GM23338 (cell line): ENCODE data around the gene OSBPL3.

Experiments
- CREB1 ChIP-seq: fragments of 250-450 bp; sonication (Bioruptor Pico); IDR thresholded peaks from 2 replicates; pipeline ENCODE4 v1.5.0; 2020; ENCODE audit warnings: low read depth, mild to moderate bottlenecking, moderate library complexity
- EZH2 ChIP-seq: fragments of 200-600 bp; sonication (generic); IDR thresholded peaks from one replicate; pipeline ENCODE4 v1.8.0; 2017; ENCODE audit warnings: antibody characterized with exemption, mild to moderate bottlenecking, low read depth; ENCODE audit not compliant: unreplicated experiment
- EZH2phosphoT487 ChIP-seq: fragments of 200-600 bp; sonication (generic); IDR thresholded peaks from one replicate; pipeline ENCODE4 v1.8.1; 2018; ENCODE audit warnings: antibody characterized with exemption; ENCODE audit not compliant: unreplicated experiment
- JUNB ChIP-seq: IDR thresholded peaks from one replicate; pipeline ENCODE4 v1.6.1; 2016; ENCODE audit warnings: antibody characterized with exemption; ENCODE audit not compliant: unreplicated experiment
- NANOG ChIP-seq: IDR thresholded peaks from 2 replicates; pipeline ENCODE4 v1.6.1; 2016; ENCODE audit warnings: antibody characterized with exemption, borderline replicate concordance
- POLR2AphosphoS5 ChIP-seq: IDR thresholded peaks from 2 replicates; pipeline ENCODE4 v1.6.1; 2016; ENCODE audit warnings: antibody characterized with exemption, low read depth
- STAT1 ChIP-seq: IDR thresholded peaks from one replicate; pipeline ENCODE4 v1.6.1; 2016; ENCODE audit warnings: antibody characterized with exemption; ENCODE audit not compliant: unreplicated experiment
- ZNF114 ChIP-seq: fragments of 250-450 bp; sonication (Bioruptor Pico); IDR thresholded peaks from 2 replicates; pipeline ENCODE4 v1.5.0; 2020; ENCODE audit warnings: mild to moderate bottlenecking, moderate library complexity
- ZNF331 ChIP-seq: fragments of 250-450 bp; sonication (Bioruptor Pico); IDR thresholded peaks from 2 replicates; pipeline ENCODE4 v1.5.0; 2020; ENCODE audit warnings: low read depth, mild to moderate bottlenecking, moderate library complexity
- TF ChIP-seq, protein P1 (sequence below), 2 experiments: fragments of 200-600 bp in 1 of 2; sonication (generic) in 1 of 2; conservative IDR thresholded peaks; 2 replicates each; pipeline versions ENCODE4 v1.5.1 to v1.6.1; 2016 to 2017; ENCODE audit warnings: antibody characterized with exemption in 2 of 2, low read depth in 2 of 2, mild to moderate bottlenecking in 2 of 2, moderate library complexity in 1 of 2
- TF ChIP-seq, protein P2 (sequence below): IDR thresholded peaks from one replicate; pipeline ENCODE4 v1.6.1; 2018; ENCODE audit warnings: antibody characterized with exemption; ENCODE audit not compliant: unreplicated experiment
- TF ChIP-seq, protein P3 (sequence below): fragments of 250-450 bp; sonication (Bioruptor Pico); IDR thresholded peaks from 2 replicates; pipeline ENCODE4 v1.5.0; 2020; ENCODE audit warnings: mild to moderate bottlenecking, moderate library complexity
- TF ChIP-seq, protein P4 (sequence below): IDR thresholded peaks from 2 replicates; pipeline ENCODE4 v1.6.1; 2016; ENCODE audit warnings: antibody characterized with exemption

DNA sequence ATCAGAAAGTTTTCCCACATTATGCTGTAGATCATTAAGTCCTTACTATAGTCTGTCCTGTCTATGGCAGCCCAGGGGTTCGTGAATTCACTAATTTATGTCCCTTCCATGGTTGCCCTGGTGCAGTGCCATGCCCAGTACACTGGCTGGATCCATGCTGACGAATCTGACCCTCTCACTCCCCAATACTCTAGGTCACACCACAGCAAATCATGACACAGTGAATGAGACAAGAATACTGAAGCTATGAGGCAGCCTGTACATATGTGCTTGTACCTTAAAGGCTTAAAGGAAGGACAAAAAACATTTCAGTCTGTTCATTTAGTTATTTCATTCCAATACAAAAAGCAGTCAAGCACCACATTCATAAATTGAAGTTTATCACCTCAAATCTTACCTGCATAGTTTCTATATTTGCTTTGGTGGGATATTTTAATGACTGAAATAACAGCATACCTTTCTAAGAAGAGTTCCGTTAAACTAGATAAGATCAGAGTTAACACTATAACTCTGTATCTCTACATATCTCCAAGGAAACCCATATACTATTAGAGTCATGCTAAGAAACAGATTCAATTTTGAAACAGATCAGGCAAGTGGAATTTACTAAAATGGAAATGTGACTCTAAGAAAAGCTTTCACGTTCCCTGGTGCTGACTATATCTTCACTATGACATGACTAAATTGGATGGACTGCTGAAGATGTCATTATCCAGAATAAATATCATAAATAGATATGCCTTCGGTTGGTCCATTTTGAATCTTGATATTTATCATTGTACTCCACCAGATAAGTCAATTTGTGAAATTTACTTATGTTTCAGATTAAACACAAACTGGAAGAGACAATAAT is 36.7 kb downstream of the OSBPL3 start:
- TF ChIP-seq, protein P1, sequence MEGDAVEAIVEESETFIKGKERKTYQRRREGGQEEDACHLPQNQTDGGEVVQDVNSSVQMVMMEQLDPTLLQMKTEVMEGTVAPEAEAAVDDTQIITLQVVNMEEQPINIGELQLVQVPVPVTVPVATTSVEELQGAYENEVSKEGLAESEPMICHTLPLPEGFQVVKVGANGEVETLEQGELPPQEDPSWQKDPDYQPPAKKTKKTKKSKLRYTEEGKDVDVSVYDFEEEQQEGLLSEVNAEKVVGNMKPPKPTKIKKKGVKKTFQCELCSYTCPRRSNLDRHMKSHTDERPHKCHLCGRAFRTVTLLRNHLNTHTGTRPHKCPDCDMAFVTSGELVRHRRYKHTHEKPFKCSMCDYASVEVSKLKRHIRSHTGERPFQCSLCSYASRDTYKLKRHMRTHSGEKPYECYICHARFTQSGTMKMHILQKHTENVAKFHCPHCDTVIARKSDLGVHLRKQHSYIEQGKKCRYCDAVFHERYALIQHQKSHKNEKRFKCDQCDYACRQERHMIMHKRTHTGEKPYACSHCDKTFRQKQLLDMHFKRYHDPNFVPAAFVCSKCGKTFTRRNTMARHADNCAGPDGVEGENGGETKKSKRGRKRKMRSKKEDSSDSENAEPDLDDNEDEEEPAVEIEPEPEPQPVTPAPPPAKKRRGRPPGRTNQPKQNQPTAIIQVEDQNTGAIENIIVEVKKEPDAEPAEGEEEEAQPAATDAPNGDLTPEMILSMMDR (conservative IDR thresholded peaks at IDR 0.05; ENCODE audit: low read depth in 2 of 2): no peak
- TF ChIP-seq EZH2 (no peak), POLR2AphosphoS5 (no peak), JUNB (no peak), EZH2phosphoT487 (no peak), CREB1 (CRISPR knock-in tag) (no peak), ZNF331 (no peak), ZNF114 (no peak), STAT1 (no peak), NANOG (no peak)
- TF ChIP-seq, protein P2, sequence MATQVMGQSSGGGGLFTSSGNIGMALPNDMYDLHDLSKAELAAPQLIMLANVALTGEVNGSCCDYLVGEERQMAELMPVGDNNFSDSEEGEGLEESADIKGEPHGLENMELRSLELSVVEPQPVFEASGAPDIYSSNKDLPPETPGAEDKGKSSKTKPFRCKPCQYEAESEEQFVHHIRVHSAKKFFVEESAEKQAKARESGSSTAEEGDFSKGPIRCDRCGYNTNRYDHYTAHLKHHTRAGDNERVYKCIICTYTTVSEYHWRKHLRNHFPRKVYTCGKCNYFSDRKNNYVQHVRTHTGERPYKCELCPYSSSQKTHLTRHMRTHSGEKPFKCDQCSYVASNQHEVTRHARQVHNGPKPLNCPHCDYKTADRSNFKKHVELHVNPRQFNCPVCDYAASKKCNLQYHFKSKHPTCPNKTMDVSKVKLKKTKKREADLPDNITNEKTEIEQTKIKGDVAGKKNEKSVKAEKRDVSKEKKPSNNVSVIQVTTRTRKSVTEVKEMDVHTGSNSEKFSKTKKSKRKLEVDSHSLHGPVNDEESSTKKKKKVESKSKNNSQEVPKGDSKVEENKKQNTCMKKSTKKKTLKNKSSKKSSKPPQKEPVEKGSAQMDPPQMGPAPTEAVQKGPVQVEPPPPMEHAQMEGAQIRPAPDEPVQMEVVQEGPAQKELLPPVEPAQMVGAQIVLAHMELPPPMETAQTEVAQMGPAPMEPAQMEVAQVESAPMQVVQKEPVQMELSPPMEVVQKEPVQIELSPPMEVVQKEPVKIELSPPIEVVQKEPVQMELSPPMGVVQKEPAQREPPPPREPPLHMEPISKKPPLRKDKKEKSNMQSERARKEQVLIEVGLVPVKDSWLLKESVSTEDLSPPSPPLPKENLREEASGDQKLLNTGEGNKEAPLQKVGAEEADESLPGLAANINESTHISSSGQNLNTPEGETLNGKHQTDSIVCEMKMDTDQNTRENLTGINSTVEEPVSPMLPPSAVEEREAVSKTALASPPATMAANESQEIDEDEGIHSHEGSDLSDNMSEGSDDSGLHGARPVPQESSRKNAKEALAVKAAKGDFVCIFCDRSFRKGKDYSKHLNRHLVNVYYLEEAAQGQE: no peak
- TF ChIP-seq, protein P3, sequence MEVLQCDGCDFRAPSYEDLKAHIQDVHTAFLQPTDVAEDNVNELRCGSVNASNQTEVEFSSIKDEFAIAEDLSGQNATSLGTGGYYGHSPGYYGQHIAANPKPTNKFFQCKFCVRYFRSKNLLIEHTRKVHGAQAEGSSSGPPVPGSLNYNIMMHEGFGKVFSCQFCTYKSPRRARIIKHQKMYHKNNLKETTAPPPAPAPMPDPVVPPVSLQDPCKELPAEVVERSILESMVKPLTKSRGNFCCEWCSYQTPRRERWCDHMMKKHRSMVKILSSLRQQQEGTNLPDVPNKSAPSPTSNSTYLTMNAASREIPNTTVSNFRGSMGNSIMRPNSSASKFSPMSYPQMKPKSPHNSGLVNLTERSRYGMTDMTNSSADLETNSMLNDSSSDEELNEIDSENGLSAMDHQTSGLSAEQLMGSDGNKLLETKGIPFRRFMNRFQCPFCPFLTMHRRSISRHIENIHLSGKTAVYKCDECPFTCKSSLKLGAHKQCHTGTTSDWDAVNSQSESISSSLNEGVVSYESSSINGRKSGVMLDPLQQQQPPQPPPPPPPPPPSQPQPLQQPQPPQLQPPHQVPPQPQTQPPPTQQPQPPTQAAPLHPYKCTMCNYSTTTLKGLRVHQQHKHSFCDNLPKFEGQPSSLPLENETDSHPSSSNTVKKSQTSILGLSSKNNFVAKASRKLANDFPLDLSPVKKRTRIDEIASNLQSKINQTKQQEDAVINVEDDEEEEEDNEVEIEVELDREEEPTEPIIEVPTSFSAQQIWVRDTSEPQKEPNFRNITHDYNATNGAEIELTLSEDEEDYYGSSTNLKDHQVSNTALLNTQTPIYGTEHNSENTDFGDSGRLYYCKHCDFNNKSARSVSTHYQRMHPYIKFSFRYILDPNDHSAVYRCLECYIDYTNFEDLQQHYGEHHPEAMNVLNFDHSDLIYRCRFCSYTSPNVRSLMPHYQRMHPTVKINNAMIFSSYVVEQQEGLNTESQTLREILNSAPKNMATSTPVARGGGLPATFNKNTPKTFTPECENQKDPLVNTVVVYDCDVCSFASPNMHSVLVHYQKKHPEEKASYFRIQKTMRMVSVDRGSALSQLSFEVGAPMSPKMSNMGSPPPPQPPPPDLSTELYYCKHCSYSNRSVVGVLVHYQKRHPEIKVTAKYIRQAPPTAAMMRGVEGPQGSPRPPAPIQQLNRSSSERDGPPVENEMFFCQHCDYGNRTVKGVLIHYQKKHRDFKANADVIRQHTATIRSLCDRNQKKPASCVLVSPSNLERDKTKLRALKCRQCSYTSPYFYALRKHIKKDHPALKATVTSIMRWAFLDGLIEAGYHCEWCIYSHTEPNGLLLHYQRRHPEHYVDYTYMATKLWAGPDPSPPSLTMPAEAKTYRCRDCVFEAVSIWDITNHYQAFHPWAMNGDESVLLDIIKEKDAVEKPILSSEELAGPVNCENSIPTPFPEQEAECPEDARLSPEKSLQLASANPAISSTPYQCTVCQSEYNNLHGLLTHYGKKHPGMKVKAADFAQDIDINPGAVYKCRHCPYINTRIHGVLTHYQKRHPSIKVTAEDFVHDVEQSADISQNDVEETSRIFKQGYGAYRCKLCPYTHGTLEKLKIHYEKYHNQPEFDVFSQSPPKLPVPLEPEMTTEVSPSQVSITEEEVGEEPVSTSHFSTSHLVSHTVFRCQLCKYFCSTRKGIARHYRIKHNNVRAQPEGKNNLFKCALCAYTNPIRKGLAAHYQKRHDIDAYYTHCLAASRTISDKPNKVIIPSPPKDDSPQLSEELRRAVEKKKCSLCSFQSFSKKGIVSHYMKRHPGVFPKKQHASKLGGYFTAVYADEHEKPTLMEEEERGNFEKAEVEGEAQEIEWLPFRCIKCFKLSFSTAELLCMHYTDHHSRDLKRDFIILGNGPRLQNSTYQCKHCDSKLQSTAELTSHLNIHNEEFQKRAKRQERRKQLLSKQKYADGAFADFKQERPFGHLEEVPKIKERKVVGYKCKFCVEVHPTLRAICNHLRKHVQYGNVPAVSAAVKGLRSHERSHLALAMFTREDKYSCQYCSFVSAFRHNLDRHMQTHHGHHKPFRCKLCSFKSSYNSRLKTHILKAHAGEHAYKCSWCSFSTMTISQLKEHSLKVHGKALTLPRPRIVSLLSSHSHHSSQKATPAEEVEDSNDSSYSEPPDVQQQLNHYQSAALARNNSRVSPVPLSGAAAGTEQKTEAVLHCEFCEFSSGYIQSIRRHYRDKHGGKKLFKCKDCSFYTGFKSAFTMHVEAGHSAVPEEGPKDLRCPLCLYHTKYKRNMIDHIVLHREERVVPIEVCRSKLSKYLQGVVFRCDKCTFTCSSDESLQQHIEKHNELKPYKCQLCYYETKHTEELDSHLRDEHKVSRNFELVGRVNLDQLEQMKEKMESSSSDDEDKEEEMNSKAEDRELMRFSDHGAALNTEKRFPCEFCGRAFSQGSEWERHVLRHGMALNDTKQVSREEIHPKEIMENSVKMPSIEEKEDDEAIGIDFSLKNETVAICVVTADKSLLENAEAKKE (CRISPR knock-in tag): no peak
- TF ChIP-seq, protein P4, sequence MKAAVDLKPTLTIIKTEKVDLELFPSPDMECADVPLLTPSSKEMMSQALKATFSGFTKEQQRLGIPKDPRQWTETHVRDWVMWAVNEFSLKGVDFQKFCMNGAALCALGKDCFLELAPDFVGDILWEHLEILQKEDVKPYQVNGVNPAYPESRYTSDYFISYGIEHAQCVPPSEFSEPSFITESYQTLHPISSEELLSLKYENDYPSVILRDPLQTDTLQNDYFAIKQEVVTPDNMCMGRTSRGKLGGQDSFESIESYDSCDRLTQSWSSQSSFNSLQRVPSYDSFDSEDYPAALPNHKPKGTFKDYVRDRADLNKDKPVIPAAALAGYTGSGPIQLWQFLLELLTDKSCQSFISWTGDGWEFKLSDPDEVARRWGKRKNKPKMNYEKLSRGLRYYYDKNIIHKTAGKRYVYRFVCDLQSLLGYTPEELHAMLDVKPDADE: no peak
